B cell (primary cell): ENCODE results near the gene IPO4.
A peak's percentile ranks its signal among the peaks of the same experiment; 100 is the strongest.

Experiments used
- CTCF ChIP-seq: fragments of 200-600 bp; IDR thresholded peaks from one replicate; pipeline ENCODE4 v1.8.0; 2022; ENCODE audit warnings: antibody characterized with exemption, mild to moderate bottlenecking
- EZH2 ChIP-seq: IDR thresholded peaks from 2 replicates; pipeline ENCODE4 v1.6.1; 2012; ENCODE audit warnings: borderline replicate concordance, low read depth, mild to moderate bottlenecking, moderate library complexity, low read length; ENCODE audit not compliant: insufficient read depth, poor library complexity, severe bottlenecking

GRCh38 chr14:24215495-24216344 is 27.1 kb upstream of the IPO4 start, which contains the start of gene MDP1:
- peak; percentile 80 for TF ChIP-seq CTCF
- no peak for TF ChIP-seq EZH2
